AG10803 (cell line): ENCODE results near the gene PXYLP1.

Source experiments
- DNase-seq: peaks from one replicate; pipeline ENCODE4 v3.0.0; 2010; ENCODE audit warnings: low read depth
- H3K4me3 ChIP-seq: 2 replicates; pipeline ENCODE4 v1.5.1; 2011; ENCODE audit warnings: mild to moderate bottlenecking, low read length, control low read depth
- TF ChIP-seq, protein P1 (sequence below): conservative IDR thresholded peaks from 2 replicates; pipeline ENCODE4 v1.5.1; 2011; ENCODE audit warnings: mild to moderate bottlenecking, low read length, control low read depth, inconsistent platforms

The PXYLP1 gene, protein sequence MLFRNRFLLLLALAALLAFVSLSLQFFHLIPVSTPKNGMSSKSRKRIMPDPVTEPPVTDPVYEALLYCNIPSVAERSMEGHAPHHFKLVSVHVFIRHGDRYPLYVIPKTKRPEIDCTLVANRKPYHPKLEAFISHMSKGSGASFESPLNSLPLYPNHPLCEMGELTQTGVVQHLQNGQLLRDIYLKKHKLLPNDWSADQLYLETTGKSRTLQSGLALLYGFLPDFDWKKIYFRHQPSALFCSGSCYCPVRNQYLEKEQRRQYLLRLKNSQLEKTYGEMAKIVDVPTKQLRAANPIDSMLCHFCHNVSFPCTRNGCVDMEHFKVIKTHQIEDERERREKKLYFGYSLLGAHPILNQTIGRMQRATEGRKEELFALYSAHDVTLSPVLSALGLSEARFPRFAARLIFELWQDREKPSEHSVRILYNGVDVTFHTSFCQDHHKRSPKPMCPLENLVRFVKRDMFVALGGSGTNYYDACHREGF

DNA sequence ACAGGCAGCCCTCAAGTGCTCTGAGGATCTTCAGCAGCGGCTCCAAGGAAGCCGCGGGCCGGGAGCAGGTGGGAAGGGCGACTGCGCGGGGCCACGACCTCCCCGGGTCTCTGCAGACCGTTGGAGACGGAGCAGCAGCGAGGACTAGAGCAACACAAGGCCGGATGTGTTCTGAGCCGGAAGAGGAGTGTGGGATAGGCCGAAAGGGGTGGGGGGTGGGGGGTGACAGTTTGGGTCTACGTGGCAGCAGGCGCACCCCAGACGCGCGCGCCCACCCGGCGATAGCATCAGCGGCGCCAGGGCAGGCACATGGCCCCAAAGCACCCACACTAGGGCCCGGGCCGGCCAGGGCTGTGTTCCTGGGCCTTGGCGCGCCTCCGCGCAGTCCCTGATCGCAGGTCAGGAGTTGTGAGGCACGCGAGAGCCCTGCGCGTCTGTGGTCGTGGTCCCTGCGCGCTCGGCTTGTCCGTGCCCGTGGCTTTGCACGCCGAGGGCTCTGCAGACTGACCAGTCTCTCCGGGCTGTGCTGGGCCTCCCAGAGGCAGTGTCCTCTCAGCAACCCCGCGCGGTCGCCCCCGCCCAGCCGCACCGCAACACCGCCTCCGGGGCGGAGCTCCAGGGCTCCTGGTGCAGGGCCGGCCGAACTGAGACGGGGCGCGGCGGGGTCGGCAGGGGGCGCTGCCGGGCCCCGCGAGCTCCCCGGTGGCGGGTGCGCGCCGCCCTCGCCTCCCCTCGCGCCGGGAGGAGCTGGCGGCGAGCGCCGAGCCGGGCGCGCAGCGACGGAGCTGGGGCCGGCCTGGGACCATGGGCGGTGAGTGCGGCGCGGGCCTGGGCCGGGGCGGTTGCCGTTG is at the start of gene PXYLP1:
Gene PXYLP1, plus strand, starts transcription at position 725 of the 851 bp plus-strand sequence. CDS start 28,351 bp downstream, outside the sequence.
- TF ChIP-seq, protein P1, sequence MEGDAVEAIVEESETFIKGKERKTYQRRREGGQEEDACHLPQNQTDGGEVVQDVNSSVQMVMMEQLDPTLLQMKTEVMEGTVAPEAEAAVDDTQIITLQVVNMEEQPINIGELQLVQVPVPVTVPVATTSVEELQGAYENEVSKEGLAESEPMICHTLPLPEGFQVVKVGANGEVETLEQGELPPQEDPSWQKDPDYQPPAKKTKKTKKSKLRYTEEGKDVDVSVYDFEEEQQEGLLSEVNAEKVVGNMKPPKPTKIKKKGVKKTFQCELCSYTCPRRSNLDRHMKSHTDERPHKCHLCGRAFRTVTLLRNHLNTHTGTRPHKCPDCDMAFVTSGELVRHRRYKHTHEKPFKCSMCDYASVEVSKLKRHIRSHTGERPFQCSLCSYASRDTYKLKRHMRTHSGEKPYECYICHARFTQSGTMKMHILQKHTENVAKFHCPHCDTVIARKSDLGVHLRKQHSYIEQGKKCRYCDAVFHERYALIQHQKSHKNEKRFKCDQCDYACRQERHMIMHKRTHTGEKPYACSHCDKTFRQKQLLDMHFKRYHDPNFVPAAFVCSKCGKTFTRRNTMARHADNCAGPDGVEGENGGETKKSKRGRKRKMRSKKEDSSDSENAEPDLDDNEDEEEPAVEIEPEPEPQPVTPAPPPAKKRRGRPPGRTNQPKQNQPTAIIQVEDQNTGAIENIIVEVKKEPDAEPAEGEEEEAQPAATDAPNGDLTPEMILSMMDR: no peak
- DNase-seq: peak; percentile 86
- peak within 1 kb of the TSS; percentile 75 for H3K4me3 ChIP-seq

DNA sequence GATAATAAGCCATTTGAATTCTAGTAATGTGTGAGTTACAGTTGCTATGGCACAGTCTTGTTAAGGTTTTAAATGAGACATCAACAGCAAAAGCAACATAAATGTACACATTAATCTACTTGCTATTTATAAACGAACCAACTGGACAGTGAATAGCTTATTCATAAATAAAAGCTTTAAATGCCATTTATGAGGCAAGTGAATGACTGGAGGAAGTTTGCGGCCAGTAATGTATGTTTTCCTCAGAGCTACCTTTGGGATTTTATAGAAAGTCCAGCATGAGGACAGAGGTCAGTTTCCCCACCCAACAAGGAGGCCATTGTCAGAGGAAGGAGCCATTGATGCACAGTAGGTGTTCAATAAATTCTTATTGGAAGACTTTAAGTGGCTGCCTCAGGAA is 48.0 kb upstream of the PXYLP1 start:
- TF ChIP-seq, protein P1: no peak
- H3K4me3 ChIP-seq: no peak overlapping the region
- no peak for DNase-seq

DNA sequence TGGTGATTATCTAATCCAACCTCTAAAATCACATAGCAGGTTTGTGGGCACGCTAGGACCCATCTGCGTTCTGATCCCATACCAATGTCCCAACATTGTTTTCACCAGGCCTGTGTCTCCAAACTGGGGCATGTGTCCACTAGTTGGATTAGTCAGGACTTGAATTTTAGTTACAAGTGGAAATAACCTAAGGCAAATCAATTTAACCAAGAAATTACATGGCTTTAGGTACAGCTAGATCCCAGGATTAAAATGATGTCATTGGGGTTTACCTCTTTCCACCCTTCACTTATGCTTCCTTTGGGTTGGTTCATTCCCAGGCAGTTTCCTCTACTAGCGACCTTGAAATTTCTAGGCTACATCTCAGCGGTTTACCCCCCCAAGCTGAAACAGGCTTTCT is 47.2 kb upstream of the PXYLP1 start:
- H3K4me3 ChIP-seq: no peak overlapping the region
- TF ChIP-seq, protein P1: no peak
- no peak for DNase-seq

DNA sequence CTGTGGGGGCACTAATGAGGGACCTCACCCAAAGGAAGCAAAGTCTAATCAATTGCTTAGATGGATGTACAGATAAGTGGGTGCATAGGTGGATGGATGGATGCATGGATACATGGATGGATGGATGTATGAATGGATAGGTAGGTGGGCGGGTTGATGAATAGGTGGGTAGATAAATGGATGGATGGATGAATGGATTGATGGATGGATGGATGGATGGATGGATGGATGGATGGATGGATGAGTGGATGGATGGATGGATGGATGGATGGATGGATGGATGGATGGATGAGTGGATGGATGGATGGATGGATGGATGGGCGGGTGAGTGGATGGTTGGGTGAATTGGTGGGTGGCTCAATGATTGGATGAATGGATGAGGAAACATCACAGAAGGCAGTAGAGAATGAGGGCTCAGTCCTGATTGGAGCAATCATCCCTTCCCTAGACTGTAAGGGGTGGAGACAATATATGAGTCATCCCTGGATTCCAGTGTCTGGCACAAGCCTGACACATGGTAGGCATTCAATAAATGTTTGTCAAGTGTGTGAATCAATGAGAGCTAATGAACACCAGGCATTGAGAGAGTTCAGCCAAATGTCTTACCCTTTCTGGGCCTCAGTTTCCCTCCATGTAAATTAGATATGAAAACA is 40.4 kb upstream of the PXYLP1 start:
- H3K4me3 ChIP-seq: no peak overlapping the region
- TF ChIP-seq, protein P1: no peak
- DNase-seq: peak; percentile 26

DNA sequence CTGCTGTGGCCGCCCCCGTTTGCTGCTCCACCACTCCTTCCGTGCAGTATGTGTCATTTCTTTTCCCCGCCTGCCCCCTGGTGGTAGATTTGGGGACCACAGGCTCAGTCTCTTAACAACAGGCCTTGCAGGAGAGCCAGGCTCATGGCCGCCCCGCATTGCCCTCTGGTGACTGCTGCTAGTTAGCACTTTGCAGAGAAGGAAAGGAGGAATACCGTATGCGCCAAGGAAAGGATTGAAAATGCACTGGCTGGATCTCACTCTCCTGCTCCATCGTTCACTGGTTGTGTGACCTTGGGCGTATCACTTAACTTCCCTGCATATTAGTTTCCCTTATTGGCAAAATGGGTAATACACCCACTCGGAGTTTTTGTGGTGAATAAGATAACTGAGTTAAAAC is 39.3 kb upstream of the PXYLP1 start:
- TF ChIP-seq, protein P1: peak; percentile 98

DNA sequence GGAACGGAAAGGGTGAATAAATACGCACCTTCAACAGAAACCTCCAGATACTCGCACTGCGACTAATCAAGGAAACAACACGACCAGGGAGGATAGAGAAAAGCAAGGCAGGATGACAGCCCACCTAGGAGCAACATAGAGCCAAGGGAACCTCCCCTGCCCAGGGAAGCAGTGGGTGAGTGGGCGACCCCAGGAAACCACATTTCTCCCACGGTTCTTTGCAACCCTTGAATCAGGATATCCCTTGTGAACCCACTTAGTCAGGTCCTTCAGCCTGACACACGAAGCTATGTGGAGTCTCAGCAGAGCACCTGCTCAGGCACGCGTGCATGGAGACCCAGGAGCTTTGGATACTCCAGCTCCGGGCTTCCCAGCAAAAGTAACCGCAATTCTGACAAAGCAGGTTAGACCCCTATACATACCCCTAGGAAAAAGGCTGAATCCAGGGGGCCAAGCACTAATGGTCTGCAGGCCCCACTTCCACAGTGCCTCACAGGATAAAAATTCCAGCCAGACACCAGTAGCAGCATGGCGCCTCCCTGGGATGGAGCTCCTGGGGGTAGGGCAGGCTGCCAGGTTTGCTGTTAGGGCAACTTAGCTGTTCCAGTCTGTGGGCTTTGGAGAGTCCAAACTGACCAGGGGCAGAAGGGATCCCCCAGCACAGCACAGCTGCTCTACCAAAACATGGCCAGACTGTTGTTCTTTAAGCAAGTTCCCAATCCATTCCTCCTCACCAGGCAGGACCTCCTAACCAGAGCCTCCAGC is 38.4 kb upstream of the PXYLP1 start:
- TF ChIP-seq, protein P1: no peak
- DNase-seq: no peak

More for the DNA sequence above, 39.3 kb upstream of the PXYLP1 start:
- peak; percentile 92 for DNase-seq
- H3K4me3 ChIP-seq: no peak overlapping the region

More for the DNA sequence above, 38.4 kb upstream of the PXYLP1 start:
- no peak overlapping the region for H3K4me3 ChIP-seq
